Measurements from ENCODE around the gene USP26. TPM values are rescaled to one million over a fixed set of nuclear protein-coding genes. Genes with fewer than 3 reads are reported as not detected.
"Not testable (repeated sequence)": the region's sequence is repeated elsewhere in the genome, so short reads cannot be mapped to it uniquely, and the experiment has no call there.

The USP26 gene
- total and polyA plus RNA-seq, 2 experiments from 2014 or later: not detected

- no peaks in the 10 kb centered on the region for H4K20me1 ChIP-seq (replicated peaks; ENCODE audit: insufficient read depth)
- no peak overlapping the region for H3K27ac Mint-ChIP-seq
- H3K36me3 Mint-ChIP-seq (ENCODE audit: low read depth): no peaks in the 10 kb centered on the region
- no peak overlapping the region for H3K27ac ChIP-seq (ENCODE audit: low read depth)
- ATAC-seq (no peak), DNase-seq (ENCODE audit: low spot score) (no peak)
- H3K9me2 ChIP-seq (ENCODE audit: insufficient read depth): no peaks in the 10 kb centered on the region
- H3F3A ChIP-seq (replicated peaks; ENCODE audit: low read depth): no peaks in the 10 kb centered on the region
- no peak overlapping the region for H3K4me3 ChIP-seq
- no peaks in the 10 kb centered on the region for H3K79me2 ChIP-seq (replicated peaks; ENCODE audit: insufficient read depth)
- peaks cover 18% of the 10 kb centered on the region for H3K4me1 Mint-ChIP-seq
- no peak overlapping the region for H2AFZ ChIP-seq
- no peak for TF ChIP-seq CREB1 (CRISPR knock-in tag; IDR thresholded peaks at IDR 0.05; ENCODE audit: low read depth)
- no peaks in the 10 kb centered on the region for H3K9me3 Mint-ChIP-seq
- H3K4me2 ChIP-seq: no peak overlapping the region
- H3K4me1 ChIP-seq (ENCODE audit: insufficient read depth): no peaks in the 10 kb centered on the region
- H3K4me3 Mint-ChIP-seq: no peak overlapping the region
- no peaks in the 10 kb centered on the region for H3K36me3 ChIP-seq (ENCODE audit: insufficient read depth)
- no peaks in the 10 kb centered on the region for H3K27me3 ChIP-seq (ENCODE audit: insufficient read depth)
- no peaks in the 10 kb centered on the region for H3K27me3 Mint-ChIP-seq (ENCODE audit: insufficient read depth, low read depth, poor library complexity)
Observed at GRCh38 chrX:132983496-132983895, 113.4 kb downstream of the USP26 start.

DNA sequence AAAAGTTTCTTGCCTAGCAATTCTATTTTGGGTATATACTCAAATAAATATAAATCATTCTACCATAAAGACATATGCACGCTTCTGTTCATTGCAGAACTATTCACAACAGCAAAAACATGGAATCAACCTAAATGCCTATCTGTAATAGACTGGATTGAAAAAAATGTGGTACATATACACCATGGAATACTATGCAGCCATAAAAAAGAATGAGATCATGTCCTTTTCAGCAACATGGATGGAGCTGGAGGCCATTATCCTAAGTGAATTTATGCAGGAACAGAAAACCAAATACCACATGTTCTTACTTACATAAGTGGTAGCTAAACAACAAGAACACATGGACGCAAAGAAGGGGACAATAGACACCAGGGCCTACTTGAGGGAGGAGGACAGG, 116.9 kb downstream of the USP26 start:
- H3F3A ChIP-seq (replicated peaks; ENCODE audit: low read depth); H3K27ac Mint-ChIP-seq; H3K4me1 ChIP-seq (ENCODE audit: insufficient read depth); H3K27ac ChIP-seq (ENCODE audit: low read depth); DNase-seq (ENCODE audit: low spot score); H4K20me1 ChIP-seq (replicated peaks; ENCODE audit: insufficient read depth); H3K4me3 Mint-ChIP-seq; H3K9me2 ChIP-seq (ENCODE audit: insufficient read depth); H3K27me3 ChIP-seq (ENCODE audit: insufficient read depth); H3K27me3 Mint-ChIP-seq (ENCODE audit: insufficient read depth, low read depth, poor library complexity); H3K36me3 ChIP-seq (ENCODE audit: insufficient read depth); H2AFZ ChIP-seq; H3K36me3 Mint-ChIP-seq (ENCODE audit: low read depth); ATAC-seq; H3K9me3 Mint-ChIP-seq; H3K79me2 ChIP-seq (replicated peaks; ENCODE audit: insufficient read depth); H3K4me3 ChIP-seq; H3K4me2 ChIP-seq: not testable (repeated sequence)
- peaks cover 10% of the 10 kb centered on the region for H3K4me1 Mint-ChIP-seq

Other genes with a start within 250 kb of the USP26 start
- 3.7 and 4.8 TPM in 2 replicates for gene HS6ST2, start 138.5 kb downstream of the USP26 start, total RNA-seq (2014; rRNA removed; shearing (Covaris generic))
- gene HS6ST2, start 138.5 kb downstream of the USP26 start, polyA plus RNA-seq (2016; fragmentation: Nextera tagmentation; extraction: Ambion mirVana): 0.82 and 0.85 TPM in 2 replicates
- not detected in 2 replicates for gene TFDP3, start 121.2 kb upstream of the USP26 start, total RNA-seq (2014; rRNA removed; shearing (Covaris generic))
- gene TFDP3, start 121.2 kb upstream of the USP26 start, polyA plus RNA-seq (2016; fragmentation: Nextera tagmentation; extraction: Ambion mirVana): not detected in 2 replicates

All from GM23338 (cell line).